Measurements from ENCODE around the gene DSTN.
A peak's percentile ranks its signal among the peaks of the same experiment; 100 is the strongest.

The DSTN gene

DNA sequence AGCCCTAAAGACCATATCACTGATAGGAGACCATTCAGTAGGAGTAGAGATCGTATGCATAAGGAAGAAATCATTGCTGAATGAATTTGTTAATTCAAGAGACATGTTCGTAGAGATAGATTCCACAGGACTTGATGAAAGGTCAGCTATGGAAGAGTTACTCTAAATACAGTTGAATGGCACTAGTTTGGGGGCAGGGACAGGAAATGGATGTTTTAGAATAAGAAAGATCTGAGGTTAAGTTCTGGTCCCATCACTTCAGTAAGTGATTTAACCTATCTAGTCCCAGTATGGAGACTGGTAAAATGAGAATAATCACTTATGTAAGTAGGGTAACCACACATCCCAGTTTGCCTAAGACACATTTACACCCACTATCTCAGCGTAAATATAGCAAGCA, 35.8 kb upstream of the DSTN start:
- no peak for DNase-seq (ENCODE audit: low read depth, low spot score)
- TF ChIP-seq, protein P1, sequence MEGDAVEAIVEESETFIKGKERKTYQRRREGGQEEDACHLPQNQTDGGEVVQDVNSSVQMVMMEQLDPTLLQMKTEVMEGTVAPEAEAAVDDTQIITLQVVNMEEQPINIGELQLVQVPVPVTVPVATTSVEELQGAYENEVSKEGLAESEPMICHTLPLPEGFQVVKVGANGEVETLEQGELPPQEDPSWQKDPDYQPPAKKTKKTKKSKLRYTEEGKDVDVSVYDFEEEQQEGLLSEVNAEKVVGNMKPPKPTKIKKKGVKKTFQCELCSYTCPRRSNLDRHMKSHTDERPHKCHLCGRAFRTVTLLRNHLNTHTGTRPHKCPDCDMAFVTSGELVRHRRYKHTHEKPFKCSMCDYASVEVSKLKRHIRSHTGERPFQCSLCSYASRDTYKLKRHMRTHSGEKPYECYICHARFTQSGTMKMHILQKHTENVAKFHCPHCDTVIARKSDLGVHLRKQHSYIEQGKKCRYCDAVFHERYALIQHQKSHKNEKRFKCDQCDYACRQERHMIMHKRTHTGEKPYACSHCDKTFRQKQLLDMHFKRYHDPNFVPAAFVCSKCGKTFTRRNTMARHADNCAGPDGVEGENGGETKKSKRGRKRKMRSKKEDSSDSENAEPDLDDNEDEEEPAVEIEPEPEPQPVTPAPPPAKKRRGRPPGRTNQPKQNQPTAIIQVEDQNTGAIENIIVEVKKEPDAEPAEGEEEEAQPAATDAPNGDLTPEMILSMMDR (IDR thresholded peaks at IDR 0.05; ENCODE audit: low read depth, low read length) = no peak
- no peak overlapping the region for H3K4me3 ChIP-seq (ENCODE audit: low read depth, low read length)
- in situ Hi-C loops (cut with HindIII; ENCODE audit: low sequenced_read_pairs) = no loop called here

DNA sequence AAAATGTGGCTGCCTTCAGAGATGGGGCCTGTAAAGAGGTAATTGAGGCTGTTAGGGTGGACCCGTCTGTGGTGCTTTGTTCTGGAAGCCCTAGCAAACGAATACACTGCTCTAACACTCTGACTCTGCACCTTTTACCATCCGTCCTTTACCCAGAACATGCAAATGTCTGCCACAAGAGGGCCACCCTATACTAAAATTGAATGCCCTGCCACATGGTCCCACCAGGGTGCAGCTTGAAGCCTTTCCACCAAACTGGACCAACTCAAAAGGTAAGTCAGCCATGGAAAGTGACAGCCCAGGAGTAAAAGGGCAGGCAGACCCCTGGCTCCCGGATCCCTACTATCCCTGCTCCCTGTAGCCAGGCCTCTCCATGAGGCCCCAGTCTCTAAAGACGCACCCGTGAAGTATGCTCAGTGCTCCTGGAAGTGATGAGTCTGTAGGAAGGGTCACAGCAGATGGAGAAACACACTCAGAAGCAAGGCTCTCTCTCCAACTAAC, 32.9 kb upstream of the DSTN start:
- DNase-seq (ENCODE audit: low read depth, low spot score) = peak; percentile 82
- H3K4me3 ChIP-seq (ENCODE audit: low read depth, low read length) = no peak overlapping the region
- TF ChIP-seq, protein P1 (IDR thresholded peaks at IDR 0.05; ENCODE audit: low read depth, low read length) = peak; percentile 84
- in situ Hi-C loops (cut with HindIII; ENCODE audit: low sequenced_read_pairs) = no loop called here

GRCh38 chr20:17537959-17538358, 31.9 kb upstream of the DSTN start:
- in situ Hi-C loops (cut with HindIII; ENCODE audit: low sequenced_read_pairs) = no loop called here
- no peak for DNase-seq (ENCODE audit: low read depth, low spot score)
- TF ChIP-seq, protein P1 (IDR thresholded peaks at IDR 0.05; ENCODE audit: low read depth, low read length) = no peak
- H3K4me3 ChIP-seq (ENCODE audit: low read depth, low read length) = no peak overlapping the region

- TF ChIP-seq, protein P1 (IDR thresholded peaks at IDR 0.05; ENCODE audit: low read depth, low read length) = no peak
- in situ Hi-C loops (cut with HindIII; ENCODE audit: low sequenced_read_pairs) = no loop called here
- no peak overlapping the region for H3K4me3 ChIP-seq (ENCODE audit: low read depth, low read length)
- peak; percentile 28 for DNase-seq (ENCODE audit: low read depth, low spot score)
Observed at GRCh38 chr20:17538517-17539170, 31.2 kb upstream of the DSTN start.

DNA sequence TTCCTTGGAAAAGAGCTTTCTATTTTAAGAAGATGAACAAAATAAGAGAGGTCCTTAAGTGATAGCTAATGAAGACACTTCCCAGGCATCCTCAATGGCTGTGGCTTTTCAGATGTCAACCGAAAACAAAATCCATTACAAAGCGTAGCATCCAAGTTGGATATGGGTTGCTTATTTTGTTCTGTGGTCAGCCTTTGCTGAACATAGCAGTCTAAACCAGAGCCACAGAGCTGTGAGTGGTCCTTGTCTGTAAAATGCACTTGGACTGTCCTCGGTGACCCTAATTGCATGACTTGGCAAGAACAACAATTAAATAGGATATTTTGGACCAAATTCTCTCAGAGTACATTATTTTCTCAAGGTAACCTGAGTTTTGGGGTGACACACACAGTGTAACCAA, 28.3 kb upstream of the DSTN start:
- TF ChIP-seq, protein P1 (IDR thresholded peaks at IDR 0.05; ENCODE audit: low read depth, low read length) = no peak
- in situ Hi-C loops (cut with HindIII; ENCODE audit: low sequenced_read_pairs) = no loop called here
- DNase-seq (ENCODE audit: low read depth, low spot score) = no peak
- no peak overlapping the region for H3K4me3 ChIP-seq (ENCODE audit: low read depth, low read length)

DNA sequence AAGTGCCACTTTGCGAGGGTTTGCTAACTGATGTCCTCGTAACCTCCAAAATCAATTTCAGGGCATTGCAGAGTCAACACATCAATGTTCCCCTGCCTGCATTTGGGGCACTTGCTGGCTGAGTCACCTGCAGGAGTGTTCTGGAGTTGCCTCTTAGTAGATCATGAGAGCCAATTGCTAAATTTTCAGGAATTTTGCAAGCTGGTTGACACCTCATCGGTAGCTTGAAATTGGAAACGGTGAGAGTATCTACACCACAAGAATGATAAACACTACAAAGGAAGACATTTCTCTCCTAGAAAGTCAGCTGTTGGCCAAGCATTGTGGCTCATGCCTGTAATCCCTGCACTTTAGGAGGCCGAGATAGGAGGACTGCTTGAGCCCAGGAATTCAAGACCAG, 27.9 kb upstream of the DSTN start:
- DNase-seq (ENCODE audit: low read depth, low spot score) = peak; percentile 77
- TF ChIP-seq, protein P1 (IDR thresholded peaks at IDR 0.05; ENCODE audit: low read depth, low read length) = no peak
- no peak overlapping the region for H3K4me3 ChIP-seq (ENCODE audit: low read depth, low read length)
- in situ Hi-C loops (cut with HindIII; ENCODE audit: low sequenced_read_pairs) = no loop called here

Data from astrocyte of the spinal cord (primary cell).